ENCODE results near the gene CCDC28A.

Gene CCDC28A

GRCh38 chr6:138796771-138797170 lies 23.2 kb downstream of the CCDC28A start:
- no peak for DNase-seq

GRCh38 chr6:138797806-138798446 lies 24.4 kb downstream of the CCDC28A start:
- DNase-seq = no peak

DNA sequence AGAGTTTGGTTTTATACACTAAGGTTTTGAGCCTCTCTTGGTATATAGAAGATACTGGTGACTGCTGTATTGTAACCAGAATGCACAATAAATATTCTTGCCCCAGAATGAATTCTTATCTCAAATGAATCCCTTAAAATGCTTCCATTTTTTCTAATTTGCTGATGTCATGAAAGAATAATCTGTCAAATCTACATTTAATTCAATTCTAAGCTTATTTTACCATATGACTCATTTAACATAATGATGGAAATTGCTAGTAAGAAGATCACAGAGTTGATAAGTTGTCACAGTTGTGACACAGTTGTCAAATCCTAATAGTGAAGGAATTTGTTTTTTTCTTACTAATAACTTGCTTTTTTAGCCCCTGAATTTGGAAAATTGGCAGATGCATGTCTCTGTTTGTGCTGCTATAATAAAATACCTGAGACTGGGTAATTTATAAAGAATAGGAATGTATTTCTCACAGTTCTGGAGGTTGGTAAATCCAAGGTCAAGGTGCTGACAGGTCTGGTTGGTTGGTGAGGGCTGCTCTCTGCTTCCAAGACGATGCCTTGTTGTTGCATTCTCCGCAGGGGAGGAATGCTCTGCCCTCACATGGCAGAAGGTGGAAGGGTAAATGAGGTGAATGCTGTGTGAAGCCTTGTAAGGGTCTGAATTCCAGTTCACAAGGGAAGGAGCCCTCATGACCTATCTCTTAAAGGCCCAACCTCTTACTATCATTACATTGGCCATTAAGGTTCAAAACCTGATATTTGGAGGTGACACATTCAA lies 27.0 kb downstream of the CCDC28A start:
- no peak for DNase-seq

DNA sequence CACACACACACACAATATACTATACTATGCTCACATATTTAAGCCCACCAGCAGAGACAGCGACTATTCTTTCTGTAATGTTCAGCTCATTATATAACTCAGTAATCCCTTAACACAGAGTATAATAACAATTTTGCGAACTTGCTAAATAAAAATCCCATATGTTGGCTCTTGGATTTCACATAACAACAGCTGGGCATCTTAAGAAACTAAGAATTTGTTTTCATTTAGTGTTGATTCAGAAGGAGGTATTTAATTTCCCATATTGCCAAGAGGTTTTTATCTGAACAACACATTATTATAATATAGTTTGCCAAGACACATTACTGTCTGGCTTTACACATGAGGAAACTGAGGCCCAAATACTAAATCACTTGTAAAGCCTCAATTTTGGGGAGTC lies 29.8 kb downstream of the CCDC28A start:
- DNase-seq = no peak

GRCh38 chr6:138803861-138804260 lies 30.3 kb downstream of the CCDC28A start:
- DNase-seq = no peak

- no peak for DNase-seq
Measured at GRCh38 chr6:138805016-138805765, 31.6 kb downstream of the CCDC28A start.

DNA sequence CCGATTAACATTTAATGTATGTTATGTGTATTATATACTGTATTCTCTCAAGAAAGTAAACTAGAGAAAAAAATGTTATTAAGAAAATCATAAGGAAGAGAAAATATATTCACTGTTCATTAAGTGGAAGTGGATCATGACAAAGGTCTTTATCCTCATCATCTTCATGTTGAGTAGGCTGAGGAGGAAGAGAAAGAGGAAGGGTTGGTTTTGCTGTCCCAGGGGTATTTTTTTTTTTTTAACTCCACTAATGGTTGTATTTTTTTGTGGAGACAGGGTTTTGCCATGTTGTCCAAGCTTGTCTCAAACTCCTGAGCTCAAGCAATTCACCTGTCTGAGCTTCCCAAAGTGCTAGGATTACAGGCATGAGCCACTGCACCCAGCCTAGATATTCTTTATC lies 33.3 kb downstream of the CCDC28A start:
- DNase-seq = no peak

DNA sequence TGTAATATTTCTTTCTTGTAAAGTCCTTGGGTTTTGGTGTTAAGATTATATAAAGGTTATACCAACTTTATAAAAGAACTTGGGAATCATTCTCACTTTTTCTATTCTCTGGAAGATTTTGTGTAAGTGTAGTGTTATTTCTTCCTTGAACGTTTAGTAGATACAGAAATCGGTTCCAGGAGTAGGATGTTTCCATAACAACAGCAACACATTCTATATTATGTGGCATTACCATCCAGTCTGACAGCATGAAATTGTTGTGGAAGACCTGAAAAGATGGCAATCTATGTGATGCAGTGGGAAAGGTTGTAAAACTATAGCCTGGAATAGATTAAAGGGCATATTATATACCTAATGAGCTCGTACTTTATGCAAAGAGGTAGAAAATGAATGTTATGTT lies 36.1 kb downstream of the CCDC28A start:
- DNase-seq = no peak

DNA sequence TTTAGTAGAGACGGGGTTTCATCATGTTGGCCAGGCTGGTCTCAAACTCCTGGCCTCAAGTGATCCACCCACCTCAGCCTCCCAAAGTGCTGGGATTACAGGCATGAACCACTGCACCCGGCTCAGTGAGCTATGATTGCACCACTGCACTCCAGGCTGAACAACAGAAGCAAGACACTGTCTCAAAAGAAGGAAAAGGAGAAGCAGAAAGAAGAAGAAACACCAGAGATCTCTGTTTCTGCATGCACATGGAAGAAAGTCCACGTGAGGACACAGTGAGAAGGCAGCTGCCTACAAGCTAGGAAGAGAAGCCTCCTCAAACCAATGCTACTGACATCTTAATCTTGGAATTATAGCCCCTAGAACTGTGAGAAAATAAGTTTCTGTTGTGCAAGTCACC lies 38.3 kb downstream of the CCDC28A start:
- no peak for DNase-seq

DNA sequence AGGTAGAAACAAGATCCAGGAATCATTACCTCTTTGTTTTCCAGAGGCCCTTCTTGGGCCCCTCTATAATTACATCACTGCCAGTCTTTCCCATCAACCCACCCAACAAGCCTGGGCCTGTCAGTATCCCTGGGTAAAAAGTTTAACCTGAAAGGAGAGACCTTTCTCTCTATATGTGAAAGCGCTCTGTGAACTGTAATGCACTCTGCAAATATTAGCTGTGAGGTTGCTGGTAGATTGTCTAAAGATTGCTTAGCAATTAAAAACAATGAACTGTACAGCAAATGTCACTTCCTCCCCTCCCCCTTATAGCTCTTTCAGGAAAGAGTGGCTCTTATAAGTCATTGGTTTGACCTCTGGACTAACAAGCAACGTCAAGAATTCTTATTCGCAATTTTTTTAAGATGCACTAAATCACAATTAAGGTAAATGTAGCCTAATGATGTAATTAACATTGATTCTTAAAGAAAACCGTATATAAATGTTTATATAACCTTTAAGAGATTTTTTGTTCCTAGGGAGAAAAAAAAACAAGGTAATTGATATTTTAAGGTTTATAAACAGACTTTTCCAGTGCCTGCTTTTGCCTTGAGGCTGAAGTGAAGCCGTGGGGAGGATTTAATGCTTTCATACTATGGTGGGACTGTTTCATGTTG lies 40.7 kb downstream of the CCDC28A start:
- no peak for DNase-seq

DNA sequence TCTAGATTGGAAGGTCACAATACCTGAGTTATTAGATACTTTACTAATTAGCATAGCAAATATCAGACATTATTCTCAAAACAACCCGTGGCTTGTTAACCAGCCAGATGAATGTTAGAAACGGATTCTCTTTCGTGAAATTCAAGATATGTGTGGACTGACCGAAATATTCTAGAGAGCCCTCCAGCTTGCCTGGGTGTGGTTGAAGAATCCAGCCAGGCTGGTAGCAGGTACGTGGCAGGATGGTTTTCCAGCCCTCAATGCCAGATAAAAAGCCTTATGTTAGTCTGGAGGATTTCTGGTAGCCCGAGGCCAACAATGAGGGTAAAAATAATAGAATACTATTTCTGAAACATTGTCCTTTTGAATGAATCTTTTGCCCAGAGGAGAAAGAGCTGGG lies 41.7 kb downstream of the CCDC28A start:
- DNase-seq = no peak

- no peak for DNase-seq
Measured at GRCh38 chr6:138815797-138816528, 42.4 kb downstream of the CCDC28A start.

DNA sequence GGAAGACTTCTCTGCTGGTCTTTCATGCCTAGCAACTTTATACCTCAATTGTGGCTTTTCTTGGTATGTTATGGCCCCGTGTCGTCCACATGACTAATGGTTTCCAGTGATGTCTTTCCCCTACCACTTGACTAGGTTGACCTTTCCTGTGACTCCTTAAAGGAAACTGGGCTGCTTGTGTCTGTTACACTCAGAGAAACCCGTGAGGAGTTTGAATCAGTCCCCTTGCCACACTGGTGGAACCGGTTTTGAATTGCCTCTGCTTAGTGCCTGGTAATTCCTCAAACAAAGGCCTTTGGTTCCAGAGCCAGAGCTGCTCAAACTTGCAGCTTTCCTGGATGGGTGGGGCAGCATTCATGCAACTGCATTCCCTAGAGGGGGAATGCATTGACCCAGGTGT lies 44.2 kb downstream of the CCDC28A start:
- DNase-seq = no peak

GRCh38 chr6:138818496-138819194 lies 45.1 kb downstream of the CCDC28A start:
- no peak for DNase-seq

- DNase-seq = no peak
Measured at GRCh38 chr6:138821519-138821918, 48.0 kb downstream of the CCDC28A start.

GRCh38 chr6:138824482-138825144 lies 51.0 kb downstream of the CCDC28A start:
- no peak for DNase-seq

GRCh38 chr6:138830248-138830647 lies 56.7 kb downstream of the CCDC28A start:
- no peak for DNase-seq

DNA sequence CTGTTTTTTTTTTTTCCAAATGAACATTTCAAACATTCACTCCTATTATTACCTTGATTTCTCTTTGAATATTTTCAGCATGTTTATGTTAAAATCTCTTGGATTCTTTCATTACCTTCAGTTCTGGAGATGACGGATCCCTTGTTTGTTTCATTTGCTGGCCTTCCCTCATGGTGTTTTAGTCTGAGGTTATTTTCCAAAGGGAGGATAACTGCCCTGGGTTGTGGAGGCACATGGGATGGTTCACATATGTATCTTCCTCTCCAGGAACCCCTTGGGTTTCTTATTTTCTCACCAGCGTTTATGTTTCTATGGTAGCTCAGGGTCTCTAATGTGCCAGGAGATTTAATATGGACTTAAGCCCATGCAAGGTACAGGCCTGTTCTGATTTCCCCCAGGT lies 58.6 kb downstream of the CCDC28A start:
- DNase-seq = no peak

DNA sequence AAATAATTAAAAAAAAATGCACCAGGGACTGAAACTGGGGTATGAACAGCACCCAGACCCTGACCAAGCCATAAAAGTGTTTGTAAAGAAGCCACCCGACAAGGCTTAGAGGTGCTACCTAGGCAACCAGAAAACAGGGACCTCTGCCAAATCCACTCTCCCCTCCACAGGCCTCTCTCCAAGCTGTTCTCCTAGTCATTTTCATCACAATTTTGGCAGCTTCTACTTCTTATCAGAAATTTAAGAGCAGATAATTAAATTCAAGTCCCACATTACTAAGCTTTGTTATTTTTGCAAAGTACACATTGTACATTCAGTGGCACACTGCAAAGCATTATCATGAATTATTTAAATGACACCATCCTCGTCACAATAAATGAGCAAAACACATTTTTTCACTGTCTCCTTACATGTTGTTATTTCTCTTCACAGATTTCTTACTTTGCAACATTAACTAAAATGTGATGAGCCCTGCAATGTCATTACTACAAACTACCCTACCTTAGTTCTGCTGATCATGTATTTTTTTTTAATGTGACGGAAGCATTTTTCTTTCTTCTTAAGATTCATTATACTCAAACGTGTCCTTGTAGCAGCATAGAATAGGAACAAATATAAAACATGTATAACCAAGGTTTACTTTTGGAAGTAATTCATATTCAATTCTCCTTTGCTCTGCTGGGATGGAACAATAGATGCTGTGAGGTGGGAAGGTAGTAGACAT lies 60.4 kb downstream of the CCDC28A start:
- DNase-seq = no peak

GRCh38 chr6:138837246-138837645 lies 63.7 kb downstream of the CCDC28A start:
- DNase-seq = no peak
